Stomach (tissue), 9 donors: Measurements from ENCODE around the gene UNC5A. TPM values are rescaled to one million over a fixed set of nuclear protein-coding genes. Genes with fewer than 3 reads are reported as not detected.

Experiments used
- DNase-seq, 2 donors: peaks; one replicate each; pipeline versions ENCODE4 v3.0.0 to v3.0.0-alpha.2; 2013 to 2019
- H3K27ac ChIP-seq, 5 donors: fragments of 200-600 bp in 4 of 5; sonication (generic) in 4 of 5; one replicate each; pipeline ENCODE4 v1.5.1; 2013 to 2019; ENCODE audit warnings: mild to moderate bottlenecking in 1 of 5, moderate library complexity in 1 of 5
- H3K27me3 ChIP-seq, 3 donors: fragments of 200-600 bp; sonication (generic); one replicate each; pipeline ENCODE4 v1.5.1; 2017 to 2019; ENCODE audit warnings: mixed run types in 1 of 3
- H3K36me3 ChIP-seq, 4 donors: fragments of 200-600 bp; sonication (generic); 1 replicate in 3 of 4; 2 replicates in 1 of 4; pipeline ENCODE4 v1.5.1; 2016 to 2019
- H3K4me1 ChIP-seq, 4 donors: fragments of 200-600 bp; sonication (generic); one replicate each; pipeline ENCODE4 v1.5.1; 2016 to 2019
- H3K4me3 ChIP-seq, 4 donors: fragments of 200-600 bp; sonication (generic) in 3 of 4; one replicate each; pipeline ENCODE4 v1.5.1; 2016 to 2019; ENCODE audit warnings: mild to moderate bottlenecking in 1 of 4
- H3K9me3 ChIP-seq, 4 donors: fragments of 200-600 bp; sonication (generic); one replicate each; pipeline ENCODE4 v1.5.1; 2016 to 2019
- CTCF ChIP-seq, 7 experiments: fragments of 450-650 bp in 4 of 7; fragments of 200-600 bp in 3 of 7; sonication (generic) in 3 of 7; IDR thresholded peaks; one replicate each; pipeline ENCODE4 v1.5.1; 2016 to 2019; ENCODE audit warnings: antibody characterized with exemption in 7 of 7, control low read depth in 2 of 7, mild to moderate bottlenecking in 1 of 7
- EP300 ChIP-seq: sonication (generic); formaldehyde crosslinking; IDR thresholded peaks from one replicate; pipeline ENCODE4 v1.6.1; 2017; ENCODE audit warnings: antibody characterized with exemption
- POLR2A ChIP-seq, 4 donors: fragments of 450-650 bp; IDR thresholded peaks; one replicate each; pipeline ENCODE4 v1.6.1; 2016; ENCODE audit warnings: antibody characterized with exemption in 4 of 4, control low read depth in 2 of 4, mild to moderate bottlenecking in 1 of 4, moderate library complexity in 1 of 4
- POLR2AphosphoS5 ChIP-seq, 3 donors: sonication (generic); formaldehyde crosslinking; IDR thresholded peaks; one replicate each; pipeline ENCODE4 v1.6.1; 2016; ENCODE audit warnings: antibody characterized with exemption in 3 of 3
- WGBS, 5 donors: extraction: QIAGEN DNeasy Blood & Tissue Kit in 3 of 5; methylation state at CpG; one replicate each; pipeline versions ENCODE4 v1.1.5 to v1.1.7; 2013 to 2018; 5-methylcytosine and 5-hydroxymethylcytosine counted together
- intact Hi-C: fragments of 100-400 bp; cut with DNase I; formaldehyde crosslinking; loops from one replicate; pipeline ENCODE4 v1.15.1; 2023; ENCODE audit warnings: low total_unique reads
- polyA plus RNA-seq, 3 donors: library from polyadenylated mRNA; stranded (reverse); fragments of 200-250 nt; gene quantifications; one replicate each; pipeline ENCODE4 v1.2.3, GENCODE V29; 2013
- total RNA-seq, 5 donors: library from RNA; depleted of rRNA; stranded (reverse); fragments of >200 nt; gene quantifications; one replicate each; pipeline versions ENCODE4 v1.1.0 to v1.2.3, GENCODE V29; 2014 to 2016
- donor health status: healthy with polysubstance abuse.
- donor health status: Bipolar disorder and iron deficiency.
- donor health status: healthy.

UNC5A gene
- total and polyA plus RNA-seq, 8 donors: 0.08 to 0.72 (median 0.46) TPM; not detected in 4

DNA sequence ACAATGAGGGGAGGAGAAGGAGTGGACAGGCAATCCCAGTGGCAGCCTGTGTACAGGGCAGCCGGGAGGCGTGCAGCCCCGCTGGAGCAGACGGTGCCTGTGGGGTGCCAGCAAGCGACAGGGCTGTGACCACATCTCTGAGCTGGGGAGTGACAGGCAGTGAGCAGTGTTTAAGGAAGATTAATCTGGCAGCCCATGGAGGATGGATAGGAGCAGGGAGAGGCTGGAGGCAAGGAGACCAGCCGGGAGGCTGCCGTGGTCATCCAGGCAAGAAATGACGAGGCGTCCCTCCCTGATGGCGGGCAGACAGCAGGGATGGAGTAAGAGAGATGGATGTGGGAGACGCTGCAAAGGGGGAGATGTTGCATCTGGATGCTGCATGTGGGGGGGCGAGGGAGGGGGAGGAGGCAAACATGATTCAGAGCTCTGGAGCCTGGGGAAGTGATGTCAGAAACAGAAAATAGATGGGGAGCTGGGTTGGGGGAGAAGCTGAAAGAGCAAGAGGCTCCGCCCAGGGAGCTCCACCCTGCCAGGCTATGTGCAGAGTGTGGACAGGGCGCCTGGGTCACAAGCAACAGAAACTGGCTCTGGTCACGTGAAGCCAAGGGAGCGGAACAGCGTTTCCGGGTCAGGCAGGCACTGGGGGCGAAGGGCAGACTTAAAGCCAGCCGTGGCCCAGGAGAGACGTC is 12.6 kb downstream of the UNC5A start:
- Histone ChIP-seq H3K4me1 (peaks cover 3 to 8% (median 5%) of the 10 kb centered on the region in 4 donors), H3K27ac (no peak overlapping the region), H3K9me3 (peaks cover 0 to 5% (median 0%) of the 10 kb centered on the region in 4 donors), H3K27me3 (peaks cover 4 to 69% (median 23%) of the 10 kb centered on the region in 3 donors), H3K36me3 (no peaks in the 10 kb centered on the region), H3K4me3 (no peak overlapping the region)
- 71 to 80% (median 78%) methylated on average over 21 of the region's 21 CpGs for WGBS, 5 donors
- no peak for TF ChIP-seq CTCF (IDR thresholded peaks at IDR 0.05)
- no peak for TF ChIP-seq EP300
- TF ChIP-seq POLR2A (IDR thresholded peaks at IDR 0.05): no peak
- no peak for TF ChIP-seq POLR2AphosphoS5 (IDR thresholded peaks at IDR 0.05)
- intact Hi-C loops: no loop called here
- DNase-seq: no peak

- Histone ChIP-seq H3K36me3 (no peaks in the 10 kb centered on the region), H3K27me3 (peaks cover 0 to 68% (median 13%) of the 10 kb centered on the region in 3 donors), H3K4me1 (no peaks in the 10 kb centered on the region), H3K9me3 (peaks cover 0 to 5% (median 0%) of the 10 kb centered on the region in 4 donors), H3K4me3 (no peak overlapping the region), H3K27ac (no peak overlapping the region)
- 58 to 76% (median 74%) methylated on average over 20 of the region's 20 CpGs for WGBS, 5 donors
- no peak for TF ChIP-seq EP300
- no peak for TF ChIP-seq CTCF (IDR thresholded peaks at IDR 0.05)
- no peak for TF ChIP-seq POLR2AphosphoS5 (IDR thresholded peaks at IDR 0.05)
- TF ChIP-seq POLR2A (IDR thresholded peaks at IDR 0.05): no peak
- intact Hi-C loops: no loop called here
- no peak for DNase-seq
These were observed 13.6 kb downstream of the UNC5A start for GRCh38 chr5:176823869-176824412.

- no peak for TF ChIP-seq EP300
- 81 to 93% (median 92%) methylated on average over 5 of the region's 5 CpGs for WGBS, 5 donors
These were observed 14.2 kb downstream of the UNC5A start for GRCh38 chr5:176824604-176825003.

DNA sequence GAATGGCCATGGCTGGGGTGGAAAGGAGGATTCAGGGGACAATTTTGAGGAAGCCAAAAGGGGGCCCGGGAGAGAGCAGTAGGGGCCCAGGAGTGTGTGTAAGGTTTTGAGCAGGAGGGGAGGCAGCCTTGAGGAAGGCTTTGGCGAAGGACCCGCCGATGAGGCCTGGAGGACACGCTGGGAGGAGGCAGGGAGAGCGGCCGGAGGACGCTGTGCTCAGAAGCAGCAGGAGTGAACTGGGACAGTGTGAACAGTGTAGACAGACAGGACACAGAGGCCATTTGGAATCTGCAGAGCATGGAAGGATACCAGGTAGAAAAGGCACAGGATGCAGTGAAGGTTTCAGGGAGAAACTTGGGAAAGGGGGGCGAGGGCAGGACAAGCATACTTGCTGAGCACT is 14.9 kb downstream of the UNC5A start:
- H3K27me3 ChIP-seq: peaks cover 0 to 55% (median 5%) of the 10 kb centered on the region in 3 donors
- H3K4me1 ChIP-seq: no peaks in the 10 kb centered on the region
- WGBS, 5 donors: 78 to 88% (median 83%) methylated on average over 9 of the region's 9 CpGs
- intact Hi-C loops: no loop called here
- no peak overlapping the region for H3K4me3 ChIP-seq
- H3K9me3 ChIP-seq: peaks cover 0 to 5% (median 0%) of the 10 kb centered on the region in 4 donors
- no peak for DNase-seq
- TF ChIP-seq CTCF (IDR thresholded peaks at IDR 0.05): no peak
- no peak for TF ChIP-seq POLR2A (IDR thresholded peaks at IDR 0.05)
- TF ChIP-seq EP300: no peak
- TF ChIP-seq POLR2AphosphoS5 (IDR thresholded peaks at IDR 0.05): no peak
- H3K27ac ChIP-seq: no peak overlapping the region
- no peaks in the 10 kb centered on the region for H3K36me3 ChIP-seq

More at GRCh38 chr5:176824604-176825003, 14.2 kb downstream of the UNC5A start:
- no peak overlapping the region for H3K4me3 ChIP-seq
- H3K4me1 ChIP-seq: no peaks in the 10 kb centered on the region
- H3K36me3 ChIP-seq: no peaks in the 10 kb centered on the region
- DNase-seq: no peak
- peaks cover 0 to 61% (median 6%) of the 10 kb centered on the region in 3 donors for H3K27me3 ChIP-seq
- intact Hi-C loops: no loop called here
- H3K9me3 ChIP-seq: peaks cover 0 to 5% (median 0%) of the 10 kb centered on the region in 4 donors
- no peak overlapping the region for H3K27ac ChIP-seq

- no peak for DNase-seq
- no peaks in the 10 kb centered on the region for H3K36me3 ChIP-seq
- H3K27ac ChIP-seq: no peak overlapping the region
- H3K9me3 ChIP-seq: peaks cover 0 to 5% (median 0%) of the 10 kb centered on the region in 4 donors
- no peaks in the 10 kb centered on the region for H3K4me1 ChIP-seq
- H3K4me3 ChIP-seq: no peak overlapping the region
- TF ChIP-seq EP300 (no peak), POLR2AphosphoS5 (IDR thresholded peaks at IDR 0.05) (no peak), POLR2A (IDR thresholded peaks at IDR 0.05) (no peak), CTCF (IDR thresholded peaks at IDR 0.05) (no peak)
- 73 to 90% (median 79%) methylated on average over 4 of the region's 4 CpGs for WGBS, 5 donors
- intact Hi-C loops: no loop called here
- H3K27me3 ChIP-seq: peaks cover 0 to 48% (median 5%) of the 10 kb centered on the region in 3 donors
These were observed 15.6 kb downstream of the UNC5A start for GRCh38 chr5:176825957-176826356.
